GM23338 (cell line): ENCODE measurements around the gene ATN1. TPM values are rescaled to one million over a fixed set of nuclear protein-coding genes. Genes with fewer than 3 reads are reported as not detected.
A peak's percentile ranks its signal among the peaks of the same experiment; 100 is the strongest.

ENCODE experiments used
- ATAC-seq: fragments of 200-7000 bp; cut with Tn5 transposase; 3 replicates; pipeline ENCODE4 v1.9.1; 2020
- DNase-seq: peaks from one replicate; pipeline ENCODE4 v3.0.0-alpha.2; 2015; ENCODE audit warnings: low spot score
- H2AFZ ChIP-seq: fragments of 200-600 bp; sonication (generic); 2 replicates; pipeline ENCODE4 v1.8.0; 2016; ENCODE audit warnings: antibody characterized with exemption, mild to moderate bottlenecking, moderate library complexity
- H3F3A ChIP-seq: fragments of 200-600 bp; sonication (generic); replicated peaks from 2 replicates; pipeline ENCODE4 v1.8.0; 2017; ENCODE audit warnings: antibody characterized with exemption, mixed run types, low read depth
- H3K27ac ChIP-seq: fragments of 200-600 bp; sonication (generic); 2 replicates; pipeline ENCODE4 v1.6.1; 2016; ENCODE audit warnings: low read depth
- H3K27me3 ChIP-seq: fragments of 200-600 bp; sonication (generic); 2 replicates; pipeline ENCODE4 v1.8.0; 2016; ENCODE audit warnings: mild to moderate bottlenecking, mixed run types, moderate library complexity; ENCODE audit not compliant: insufficient read depth
- H3K36me3 ChIP-seq: fragments of 200-600 bp; sonication (generic); 2 replicates; pipeline ENCODE4 v1.8.0; 2016; ENCODE audit warnings: mild to moderate bottlenecking; ENCODE audit not compliant: insufficient read depth
- H3K4me1 ChIP-seq: fragments of 200-600 bp; sonication (generic); 2 replicates; pipeline ENCODE4 v1.8.0; 2016; ENCODE audit warnings: mild to moderate bottlenecking, moderate library complexity; ENCODE audit not compliant: insufficient read depth
- H3K4me2 ChIP-seq: fragments of 200-600 bp; sonication (generic); 2 replicates; pipeline ENCODE4 v1.7.1; 2017; ENCODE audit warnings: mixed run types
- H3K4me3 ChIP-seq: fragments of 200-600 bp; sonication (generic); 2 replicates; pipeline ENCODE4 v1.6.1; 2016; ENCODE audit warnings: mixed run types
- H3K79me2 ChIP-seq: fragments of 200-600 bp; sonication (generic); replicated peaks from 2 replicates; pipeline ENCODE4 v1.8.0; 2017; ENCODE audit warnings: mild to moderate bottlenecking; ENCODE audit not compliant: insufficient read depth
- H3K9me2 ChIP-seq: fragments of 200-600 bp; sonication (generic); 2 replicates; pipeline ENCODE4 v1.8.0; 2017; ENCODE audit not compliant: insufficient read depth
- H4K20me1 ChIP-seq: fragments of 200-600 bp; sonication (generic); replicated peaks from 2 replicates; pipeline ENCODE4 v1.8.0; 2017; ENCODE audit warnings: mild to moderate bottlenecking; ENCODE audit not compliant: insufficient read depth
- H3K27ac Mint-ChIP-seq: 2 replicates; pipeline ENCODE4 v1.8.0; 2020; ENCODE audit warnings: inconsistent platforms, mild to moderate bottlenecking, moderate library complexity, mixed read lengths
- H3K27me3 Mint-ChIP-seq: 3 replicates; pipeline ENCODE4 v1.8.0; 2022; ENCODE audit warnings: low read depth, mild to moderate bottlenecking, moderate library complexity, mixed read lengths, inconsistent platforms; ENCODE audit not compliant: insufficient read depth, poor library complexity
- H3K36me3 Mint-ChIP-seq: 3 replicates; pipeline ENCODE4 v1.8.0; 2021; ENCODE audit warnings: low read depth, mild to moderate bottlenecking, inconsistent platforms, moderate library complexity, mixed read lengths
- H3K4me1 Mint-ChIP-seq: 3 replicates; pipeline ENCODE4 v1.8.0; 2020; ENCODE audit warnings: mild to moderate bottlenecking, inconsistent platforms, mixed read lengths
- H3K4me3 Mint-ChIP-seq: 3 replicates; pipeline ENCODE4 v1.8.0; 2021; ENCODE audit warnings: moderate library complexity, mild to moderate bottlenecking, inconsistent platforms, mixed read lengths
- H3K9me3 Mint-ChIP-seq: 3 replicates; pipeline ENCODE4 v1.8.0; 2020; ENCODE audit warnings: moderate library complexity, mild to moderate bottlenecking, inconsistent platforms, mixed read lengths
- CREB1 ChIP-seq: fragments of 250-450 bp; sonication (Bioruptor Pico); IDR thresholded peaks from 2 replicates; pipeline ENCODE4 v1.5.0; 2020; ENCODE audit warnings: low read depth, mild to moderate bottlenecking, moderate library complexity
- NANOG ChIP-seq: IDR thresholded peaks from 2 replicates; pipeline ENCODE4 v1.6.1; 2016; ENCODE audit warnings: antibody characterized with exemption, borderline replicate concordance
- STAT1 ChIP-seq: IDR thresholded peaks from one replicate; pipeline ENCODE4 v1.6.1; 2016; ENCODE audit warnings: antibody characterized with exemption; ENCODE audit not compliant: unreplicated experiment
- ZNF114 ChIP-seq: fragments of 250-450 bp; sonication (Bioruptor Pico); IDR thresholded peaks from 2 replicates; pipeline ENCODE4 v1.5.0; 2020; ENCODE audit warnings: mild to moderate bottlenecking, moderate library complexity
- polyA plus RNA-seq: library from polyadenylated mRNA; unstranded; fragments of >200 nt; fragmentation: Nextera tagmentation; extraction: Ambion mirVana; gene quantifications from 2 replicates; pipeline ENCODE4 v1.2.1, GENCODE V29; 2016
- total RNA-seq: library from RNA; depleted of rRNA; stranded (reverse); fragments of >200 nt; shearing (Covaris generic); gene quantifications from 2 replicates; pipeline ENCODE4 v1.2.3, GENCODE V29; 2014
- TF ChIP-seq, protein P1 (sequence below): IDR thresholded peaks from one replicate; pipeline ENCODE4 v1.6.1; 2018; ENCODE audit warnings: antibody characterized with exemption; ENCODE audit not compliant: unreplicated experiment
- TF ChIP-seq, protein P2 (sequence below): IDR thresholded peaks from 2 replicates; pipeline ENCODE4 v1.6.1; 2016; ENCODE audit warnings: antibody characterized with exemption
- TF ChIP-seq, protein P3 (sequence below), 2 experiments: fragments of 200-600 bp in 1 of 2; sonication (generic) in 1 of 2; conservative IDR thresholded peaks; 2 replicates each; pipeline versions ENCODE4 v1.5.1 to v1.6.1; 2016 to 2017; ENCODE audit warnings: antibody characterized with exemption in 2 of 2, low read depth in 2 of 2, mild to moderate bottlenecking in 2 of 2, moderate library complexity in 1 of 2

ATN1 gene
- total and polyA plus RNA-seq, 2 experiments from 2014 or later = 27.2 to 49.6 TPM

DNA sequence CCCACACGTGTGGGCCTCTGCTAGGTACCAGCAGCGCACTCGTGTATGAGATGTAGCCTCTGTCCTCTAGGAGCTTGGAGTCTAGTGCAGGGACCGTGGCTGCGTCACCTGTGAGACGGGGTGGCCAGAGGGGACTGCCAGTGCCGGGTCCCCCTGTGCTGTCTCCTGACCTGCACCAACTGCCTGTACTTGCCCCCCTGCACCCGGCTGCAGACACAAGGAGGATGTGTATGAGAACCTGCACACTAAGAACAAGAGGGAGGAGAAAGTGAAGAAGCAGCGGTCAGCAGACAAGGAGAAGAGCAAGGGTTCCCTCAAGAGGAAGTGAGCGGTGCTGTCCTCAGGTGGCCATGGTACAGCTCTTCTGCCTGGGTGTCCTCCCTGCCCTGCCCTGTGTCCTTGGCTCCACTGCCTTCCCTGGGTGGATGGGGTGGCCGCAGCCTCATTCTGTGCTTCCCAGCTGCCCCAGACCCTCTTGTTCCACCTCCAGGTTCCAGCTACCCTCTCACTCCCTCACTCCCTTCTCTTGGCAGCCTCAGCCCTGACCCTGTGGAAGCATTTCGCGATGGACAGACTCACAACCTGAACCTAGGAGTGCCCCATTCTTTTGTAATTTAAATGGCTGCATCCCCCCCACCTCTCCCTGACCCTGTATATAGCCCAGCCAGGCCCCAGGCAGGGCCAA is 33.0 kb downstream of the ATN1 start:
- Mint-ChIP-seq H3K27me3 (peaks cover 25% of the 10 kb centered on the region), H3K4me1 (peaks cover 45% of the 10 kb centered on the region), H3K9me3 (no peaks in the 10 kb centered on the region), H3K27ac (peak overlapping the region; percentile 98), H3K4me3 (peak overlapping the region; percentile 86; the same call in 2 of the 3 replicates), H3K36me3 (peaks cover 18% of the 10 kb centered on the region)
- peak overlapping the region; percentile 98 for H3K4me2 ChIP-seq
- H3K4me3 ChIP-seq = peak overlapping the region; percentile 95; the same call in 1 of the 2 replicates
- TF ChIP-seq, protein P1, sequence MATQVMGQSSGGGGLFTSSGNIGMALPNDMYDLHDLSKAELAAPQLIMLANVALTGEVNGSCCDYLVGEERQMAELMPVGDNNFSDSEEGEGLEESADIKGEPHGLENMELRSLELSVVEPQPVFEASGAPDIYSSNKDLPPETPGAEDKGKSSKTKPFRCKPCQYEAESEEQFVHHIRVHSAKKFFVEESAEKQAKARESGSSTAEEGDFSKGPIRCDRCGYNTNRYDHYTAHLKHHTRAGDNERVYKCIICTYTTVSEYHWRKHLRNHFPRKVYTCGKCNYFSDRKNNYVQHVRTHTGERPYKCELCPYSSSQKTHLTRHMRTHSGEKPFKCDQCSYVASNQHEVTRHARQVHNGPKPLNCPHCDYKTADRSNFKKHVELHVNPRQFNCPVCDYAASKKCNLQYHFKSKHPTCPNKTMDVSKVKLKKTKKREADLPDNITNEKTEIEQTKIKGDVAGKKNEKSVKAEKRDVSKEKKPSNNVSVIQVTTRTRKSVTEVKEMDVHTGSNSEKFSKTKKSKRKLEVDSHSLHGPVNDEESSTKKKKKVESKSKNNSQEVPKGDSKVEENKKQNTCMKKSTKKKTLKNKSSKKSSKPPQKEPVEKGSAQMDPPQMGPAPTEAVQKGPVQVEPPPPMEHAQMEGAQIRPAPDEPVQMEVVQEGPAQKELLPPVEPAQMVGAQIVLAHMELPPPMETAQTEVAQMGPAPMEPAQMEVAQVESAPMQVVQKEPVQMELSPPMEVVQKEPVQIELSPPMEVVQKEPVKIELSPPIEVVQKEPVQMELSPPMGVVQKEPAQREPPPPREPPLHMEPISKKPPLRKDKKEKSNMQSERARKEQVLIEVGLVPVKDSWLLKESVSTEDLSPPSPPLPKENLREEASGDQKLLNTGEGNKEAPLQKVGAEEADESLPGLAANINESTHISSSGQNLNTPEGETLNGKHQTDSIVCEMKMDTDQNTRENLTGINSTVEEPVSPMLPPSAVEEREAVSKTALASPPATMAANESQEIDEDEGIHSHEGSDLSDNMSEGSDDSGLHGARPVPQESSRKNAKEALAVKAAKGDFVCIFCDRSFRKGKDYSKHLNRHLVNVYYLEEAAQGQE = no peak
- TF ChIP-seq, protein P2, sequence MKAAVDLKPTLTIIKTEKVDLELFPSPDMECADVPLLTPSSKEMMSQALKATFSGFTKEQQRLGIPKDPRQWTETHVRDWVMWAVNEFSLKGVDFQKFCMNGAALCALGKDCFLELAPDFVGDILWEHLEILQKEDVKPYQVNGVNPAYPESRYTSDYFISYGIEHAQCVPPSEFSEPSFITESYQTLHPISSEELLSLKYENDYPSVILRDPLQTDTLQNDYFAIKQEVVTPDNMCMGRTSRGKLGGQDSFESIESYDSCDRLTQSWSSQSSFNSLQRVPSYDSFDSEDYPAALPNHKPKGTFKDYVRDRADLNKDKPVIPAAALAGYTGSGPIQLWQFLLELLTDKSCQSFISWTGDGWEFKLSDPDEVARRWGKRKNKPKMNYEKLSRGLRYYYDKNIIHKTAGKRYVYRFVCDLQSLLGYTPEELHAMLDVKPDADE = no peak
- TF ChIP-seq, protein P3, sequence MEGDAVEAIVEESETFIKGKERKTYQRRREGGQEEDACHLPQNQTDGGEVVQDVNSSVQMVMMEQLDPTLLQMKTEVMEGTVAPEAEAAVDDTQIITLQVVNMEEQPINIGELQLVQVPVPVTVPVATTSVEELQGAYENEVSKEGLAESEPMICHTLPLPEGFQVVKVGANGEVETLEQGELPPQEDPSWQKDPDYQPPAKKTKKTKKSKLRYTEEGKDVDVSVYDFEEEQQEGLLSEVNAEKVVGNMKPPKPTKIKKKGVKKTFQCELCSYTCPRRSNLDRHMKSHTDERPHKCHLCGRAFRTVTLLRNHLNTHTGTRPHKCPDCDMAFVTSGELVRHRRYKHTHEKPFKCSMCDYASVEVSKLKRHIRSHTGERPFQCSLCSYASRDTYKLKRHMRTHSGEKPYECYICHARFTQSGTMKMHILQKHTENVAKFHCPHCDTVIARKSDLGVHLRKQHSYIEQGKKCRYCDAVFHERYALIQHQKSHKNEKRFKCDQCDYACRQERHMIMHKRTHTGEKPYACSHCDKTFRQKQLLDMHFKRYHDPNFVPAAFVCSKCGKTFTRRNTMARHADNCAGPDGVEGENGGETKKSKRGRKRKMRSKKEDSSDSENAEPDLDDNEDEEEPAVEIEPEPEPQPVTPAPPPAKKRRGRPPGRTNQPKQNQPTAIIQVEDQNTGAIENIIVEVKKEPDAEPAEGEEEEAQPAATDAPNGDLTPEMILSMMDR (conservative IDR thresholded peaks at IDR 0.05; ENCODE audit: low read depth in 2 of 2) = peak in 1 of 2 experiments; percentile 57; a peak in 2 of 4 replicates
- H3K27ac ChIP-seq = peak overlapping the region; percentile 91
- H3K27me3 ChIP-seq = no peaks in the 10 kb centered on the region
- H3K36me3 ChIP-seq = peaks cover 6% of the 10 kb centered on the region
- peaks cover 17% of the 10 kb centered on the region for H3K79me2 ChIP-seq
- H4K20me1 ChIP-seq = no peaks in the 10 kb centered on the region; the same call in 1 of the 2 replicates
- no peak for DNase-seq
- H3K9me2 ChIP-seq = no peaks in the 10 kb centered on the region
- ATAC-seq = peak; percentile 0; the same call in 2 of the 3 replicates
- peaks cover 38% of the 10 kb centered on the region for H3K4me1 ChIP-seq
- peaks cover 29% of the 10 kb centered on the region for H3F3A ChIP-seq
- no peak overlapping the region for H2AFZ ChIP-seq

DNA sequence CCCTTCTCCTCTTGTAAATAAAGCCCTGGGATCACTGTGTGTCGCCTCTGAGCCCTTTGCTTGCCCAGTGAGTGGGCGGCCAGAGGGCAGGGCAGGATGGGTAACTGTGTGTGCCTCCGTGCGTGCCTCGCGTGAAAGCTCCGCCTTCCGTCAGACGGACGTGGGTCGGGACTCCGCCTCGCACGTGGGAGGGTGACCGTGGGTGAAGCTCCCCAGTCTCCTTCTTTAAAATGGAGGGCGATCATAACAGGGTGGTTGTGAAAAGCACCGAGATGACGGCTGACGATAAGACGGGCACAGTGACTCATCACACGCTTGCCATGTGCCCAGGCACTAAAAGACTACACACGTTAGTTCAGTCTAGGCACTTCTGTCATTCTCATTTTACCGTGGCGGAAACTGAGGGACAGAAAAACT is 33.5 kb downstream of the ATN1 start:
- ATAC-seq (peak; percentile 6), DNase-seq (no peak)
- Mint-ChIP-seq H3K4me1 (peaks cover 49% of the 10 kb centered on the region), H3K9me3 (no peaks in the 10 kb centered on the region), H3K36me3 (peaks cover 24% of the 10 kb centered on the region), H3K4me3 (peak overlapping the region; percentile 86), H3K27ac (peak overlapping the region; percentile 98), H3K27me3 (peaks cover 25% of the 10 kb centered on the region)
- H3F3A ChIP-seq = peaks cover 34% of the 10 kb centered on the region
- H2AFZ ChIP-seq = no peak overlapping the region
- peak overlapping the region; percentile 91 for H3K27ac ChIP-seq
- TF ChIP-seq ZNF114 (no peak), STAT1 (no peak), NANOG (no peak), CREB1 (no peak)
- TF ChIP-seq, protein P1 = no peak
- no peaks in the 10 kb centered on the region for H3K9me2 ChIP-seq
- peak overlapping the region; percentile 98 for H3K4me2 ChIP-seq
- peaks cover 11% of the 10 kb centered on the region for H3K36me3 ChIP-seq
- H3K4me3 ChIP-seq = peak overlapping the region; percentile 95
- peaks cover 2% of the 10 kb centered on the region; the same call in 1 of the 2 replicates for H4K20me1 ChIP-seq
- H3K79me2 ChIP-seq = peaks cover 17% of the 10 kb centered on the region
- H3K27me3 ChIP-seq = no peaks in the 10 kb centered on the region
- peaks cover 38% of the 10 kb centered on the region for H3K4me1 ChIP-seq
